ENCODE results near the gene SDHA.

SDHA gene

DNA sequence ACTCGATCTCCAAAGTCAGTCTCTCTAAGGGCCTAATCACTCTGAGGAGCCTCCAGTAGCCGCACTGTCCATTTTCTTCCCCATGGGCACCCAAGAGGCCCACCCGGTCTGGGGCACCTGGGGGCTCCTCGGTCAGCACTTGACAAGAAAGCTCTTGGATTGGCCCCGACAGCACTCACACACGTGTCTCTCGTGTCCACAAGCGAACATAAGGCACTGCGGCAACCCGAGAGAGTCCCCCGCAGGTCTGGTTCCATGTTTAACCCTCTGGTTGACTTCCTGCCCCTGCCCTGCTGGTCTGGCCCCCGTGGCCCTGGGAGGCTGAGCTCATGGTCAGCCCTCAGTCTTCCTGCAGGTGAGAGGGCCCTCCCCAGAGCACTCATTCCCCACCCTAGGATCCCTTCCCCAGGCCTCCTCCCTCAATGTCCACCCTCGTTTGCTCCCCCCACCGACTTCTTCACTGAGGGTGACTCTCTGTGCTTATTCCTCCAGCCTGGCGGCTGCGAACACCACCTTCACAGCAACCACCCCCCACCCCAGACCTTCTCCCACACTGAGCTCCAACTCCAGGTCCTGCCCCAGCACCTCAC is 43.1 kb upstream of the SDHA start:
- peaks cover 0 to 7% of the 10 kb centered on the region in 2 donors for H3K27me3 ChIP-seq (ENCODE audit: control insufficient read depth in 2 of 2, insufficient read depth in 2 of 2, low read length in 2 of 2)
- H3K36me3 ChIP-seq (ENCODE audit: control insufficient read depth in 2 of 2, insufficient read depth in 2 of 2, low read length in 2 of 2): no peaks in the 10 kb centered on the region
- H3K9me3 ChIP-seq (ENCODE audit: control insufficient read depth in 2 of 2, low read length in 2 of 2): no peaks in the 10 kb centered on the region
- no peaks in the 10 kb centered on the region for H3K4me1 ChIP-seq (ENCODE audit: control insufficient read depth in 2 of 2, insufficient read depth in 2 of 2, low read length in 2 of 2)
- H3K9ac ChIP-seq (ENCODE audit: low read depth in 1 of 2, low read length in 2 of 2): no peak overlapping the region
- H3K4me3 ChIP-seq (ENCODE audit: low read length in 2 of 2): no peak overlapping the region
- no peak overlapping the region for H3K27ac ChIP-seq (ENCODE audit: low read depth in 2 of 2, low read length in 2 of 2)

- peaks cover 2 to 7% of the 10 kb centered on the region in 2 donors for H3K27me3 ChIP-seq (ENCODE audit: control insufficient read depth in 2 of 2, insufficient read depth in 2 of 2, low read length in 2 of 2)
- H3K36me3 ChIP-seq (ENCODE audit: control insufficient read depth in 2 of 2, insufficient read depth in 2 of 2, low read length in 2 of 2): no peaks in the 10 kb centered on the region
- H3K9me3 ChIP-seq (ENCODE audit: control insufficient read depth in 2 of 2, low read length in 2 of 2): no peaks in the 10 kb centered on the region
- H3K27ac ChIP-seq (ENCODE audit: low read depth in 2 of 2, low read length in 2 of 2): no peak overlapping the region
- no peaks in the 10 kb centered on the region for H3K4me1 ChIP-seq (ENCODE audit: control insufficient read depth in 2 of 2, insufficient read depth in 2 of 2, low read length in 2 of 2)
- H3K9ac ChIP-seq (ENCODE audit: low read depth in 1 of 2, low read length in 2 of 2): no peak overlapping the region
- no peak overlapping the region for H3K4me3 ChIP-seq (ENCODE audit: low read length in 2 of 2)
These were observed 41.8 kb upstream of the SDHA start for GRCh38 chr5:176296-176823.

DNA sequence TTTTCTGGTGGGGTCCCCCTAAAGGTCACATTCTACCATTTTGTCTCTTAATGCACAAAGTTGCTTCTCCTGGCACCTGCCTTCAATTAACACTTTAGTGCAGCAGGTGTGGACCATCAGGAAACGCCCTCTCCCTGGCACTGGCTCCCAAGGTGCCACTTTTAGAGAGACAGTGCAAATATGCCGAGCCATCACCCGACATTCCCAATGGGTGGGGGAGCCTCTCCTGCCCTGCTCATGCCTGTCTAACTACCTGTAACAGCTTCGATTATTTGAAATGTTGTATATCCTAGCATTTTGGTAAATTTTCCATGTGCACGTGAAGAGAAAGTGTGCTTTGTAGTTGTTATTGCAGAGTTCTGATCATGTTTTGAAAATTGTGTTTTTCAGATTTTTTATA is 40.0 kb upstream of the SDHA start:
- Histone ChIP-seq H3K9ac (ENCODE audit: low read depth in 1 of 2, low read length in 2 of 2) (no peak overlapping the region), H3K4me1 (ENCODE audit: control insufficient read depth in 2 of 2, insufficient read depth in 2 of 2, low read length in 2 of 2) (no peaks in the 10 kb centered on the region), H3K36me3 (ENCODE audit: control insufficient read depth in 2 of 2, insufficient read depth in 2 of 2, low read length in 2 of 2) (no peaks in the 10 kb centered on the region), H3K27me3 (ENCODE audit: control insufficient read depth in 2 of 2, insufficient read depth in 2 of 2, low read length in 2 of 2) (peaks cover 2 to 7% of the 10 kb centered on the region in 2 donors), H3K4me3 (ENCODE audit: low read length in 2 of 2) (no peak overlapping the region), H3K9me3 (ENCODE audit: control insufficient read depth in 2 of 2, low read length in 2 of 2) (no peaks in the 10 kb centered on the region), H3K27ac (ENCODE audit: low read depth in 2 of 2, low read length in 2 of 2) (no peak overlapping the region)

DNA sequence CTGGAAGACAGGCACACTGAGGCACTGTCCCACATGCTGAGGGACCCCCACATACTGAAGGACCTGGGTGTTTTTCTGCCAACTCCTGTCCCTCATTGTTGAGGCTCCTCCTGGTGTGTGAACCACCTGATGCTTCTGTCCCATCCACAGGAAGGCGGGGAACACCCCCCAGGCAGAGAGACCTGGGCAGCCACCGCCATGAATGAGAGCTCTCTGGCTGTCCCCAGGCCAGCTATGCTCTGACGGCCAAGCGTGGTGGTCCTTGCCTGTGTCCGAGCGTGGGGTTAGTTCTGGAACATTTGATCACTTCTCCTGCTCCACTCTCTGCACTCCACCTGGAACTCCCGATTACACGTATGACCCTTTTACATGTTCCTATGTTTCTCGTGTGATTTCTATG is 38.7 kb upstream of the SDHA start:
- peaks cover 0 to 2% of the 10 kb centered on the region in 2 donors for H3K27me3 ChIP-seq (ENCODE audit: control insufficient read depth in 2 of 2, insufficient read depth in 2 of 2, low read length in 2 of 2)
- H3K4me3 ChIP-seq (ENCODE audit: low read length in 2 of 2): no peak overlapping the region
- no peaks in the 10 kb centered on the region for H3K4me1 ChIP-seq (ENCODE audit: control insufficient read depth in 2 of 2, insufficient read depth in 2 of 2, low read length in 2 of 2)
- H3K27ac ChIP-seq (ENCODE audit: low read depth in 2 of 2, low read length in 2 of 2): no peak overlapping the region
- no peaks in the 10 kb centered on the region for H3K9me3 ChIP-seq (ENCODE audit: control insufficient read depth in 2 of 2, low read length in 2 of 2)
- no peak overlapping the region for H3K9ac ChIP-seq (ENCODE audit: low read depth in 1 of 2, low read length in 2 of 2)
- no peaks in the 10 kb centered on the region for H3K36me3 ChIP-seq (ENCODE audit: control insufficient read depth in 2 of 2, insufficient read depth in 2 of 2, low read length in 2 of 2)

- H3K36me3 ChIP-seq (ENCODE audit: control insufficient read depth in 2 of 2, insufficient read depth in 2 of 2, low read length in 2 of 2): no peaks in the 10 kb centered on the region
- no peak overlapping the region for H3K27ac ChIP-seq (ENCODE audit: low read depth in 2 of 2, low read length in 2 of 2)
- no peaks in the 10 kb centered on the region for H3K9me3 ChIP-seq (ENCODE audit: control insufficient read depth in 2 of 2, low read length in 2 of 2)
- H3K4me3 ChIP-seq (ENCODE audit: low read length in 2 of 2): no peak overlapping the region
- H3K4me1 ChIP-seq (ENCODE audit: control insufficient read depth in 2 of 2, insufficient read depth in 2 of 2, low read length in 2 of 2): no peaks in the 10 kb centered on the region
- H3K27me3 ChIP-seq (ENCODE audit: control insufficient read depth in 2 of 2, insufficient read depth in 2 of 2, low read length in 2 of 2): peaks cover 0 to 2% of the 10 kb centered on the region in 2 donors
- no peak overlapping the region for H3K9ac ChIP-seq (ENCODE audit: low read depth in 1 of 2, low read length in 2 of 2)
These were observed 37.7 kb upstream of the SDHA start for GRCh38 chr5:180286-180918.

DNA sequence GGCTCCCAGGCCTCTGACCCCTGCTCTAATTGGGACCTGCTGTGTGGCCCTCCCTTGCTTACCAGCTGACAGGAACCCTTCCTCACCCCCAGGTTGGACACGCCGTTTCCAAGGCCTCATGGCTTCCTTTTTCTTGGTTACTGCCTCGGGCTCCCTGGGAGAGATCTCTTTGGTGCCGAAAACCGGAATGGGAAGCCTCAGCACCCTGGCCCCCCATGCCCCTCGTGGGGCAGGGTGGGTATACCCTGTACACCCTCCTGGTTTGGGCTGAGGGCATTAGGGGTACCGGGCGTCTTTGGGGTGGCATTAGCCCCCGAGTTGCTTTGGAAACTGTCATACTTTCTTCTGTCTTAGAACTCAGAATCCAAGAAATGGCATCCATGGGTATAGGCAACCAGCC is 37.0 kb upstream of the SDHA start:
- no peaks in the 10 kb centered on the region for H3K9me3 ChIP-seq (ENCODE audit: control insufficient read depth in 2 of 2, low read length in 2 of 2)
- H3K27ac ChIP-seq (ENCODE audit: low read depth in 2 of 2, low read length in 2 of 2): no peak overlapping the region
- H3K4me3 ChIP-seq (ENCODE audit: low read length in 2 of 2): no peak overlapping the region
- no peaks in the 10 kb centered on the region for H3K36me3 ChIP-seq (ENCODE audit: control insufficient read depth in 2 of 2, insufficient read depth in 2 of 2, low read length in 2 of 2)
- peaks cover 0 to 2% of the 10 kb centered on the region in 2 donors for H3K27me3 ChIP-seq (ENCODE audit: control insufficient read depth in 2 of 2, insufficient read depth in 2 of 2, low read length in 2 of 2)
- no peak overlapping the region for H3K9ac ChIP-seq (ENCODE audit: low read depth in 1 of 2, low read length in 2 of 2)
- H3K4me1 ChIP-seq (ENCODE audit: control insufficient read depth in 2 of 2, insufficient read depth in 2 of 2, low read length in 2 of 2): no peaks in the 10 kb centered on the region

GRCh38 chr5:181566-181965 is 36.6 kb upstream of the SDHA start:
- Histone ChIP-seq H3K27me3 (ENCODE audit: control insufficient read depth in 2 of 2, insufficient read depth in 2 of 2, low read length in 2 of 2) (peaks cover 0 to 2% of the 10 kb centered on the region in 2 donors), H3K9ac (ENCODE audit: low read depth in 1 of 2, low read length in 2 of 2) (no peak overlapping the region), H3K27ac (ENCODE audit: low read depth in 2 of 2, low read length in 2 of 2) (no peak overlapping the region), H3K4me1 (ENCODE audit: control insufficient read depth in 2 of 2, insufficient read depth in 2 of 2, low read length in 2 of 2) (no peaks in the 10 kb centered on the region), H3K36me3 (ENCODE audit: control insufficient read depth in 2 of 2, insufficient read depth in 2 of 2, low read length in 2 of 2) (no peaks in the 10 kb centered on the region), H3K9me3 (ENCODE audit: control insufficient read depth in 2 of 2, low read length in 2 of 2) (no peaks in the 10 kb centered on the region), H3K4me3 (ENCODE audit: low read length in 2 of 2) (no peak overlapping the region)

GRCh38 chr5:182126-182525 is 36.0 kb upstream of the SDHA start:
- Histone ChIP-seq H3K9ac (ENCODE audit: low read depth in 1 of 2, low read length in 2 of 2) (no peak overlapping the region), H3K36me3 (ENCODE audit: control insufficient read depth in 2 of 2, insufficient read depth in 2 of 2, low read length in 2 of 2) (no peaks in the 10 kb centered on the region), H3K27me3 (ENCODE audit: control insufficient read depth in 2 of 2, insufficient read depth in 2 of 2, low read length in 2 of 2) (peaks cover 0 to 2% of the 10 kb centered on the region in 2 donors), H3K27ac (ENCODE audit: low read depth in 2 of 2, low read length in 2 of 2) (no peak overlapping the region), H3K4me3 (ENCODE audit: low read length in 2 of 2) (no peak overlapping the region), H3K4me1 (ENCODE audit: control insufficient read depth in 2 of 2, insufficient read depth in 2 of 2, low read length in 2 of 2) (no peaks in the 10 kb centered on the region), H3K9me3 (ENCODE audit: control insufficient read depth in 2 of 2, low read length in 2 of 2) (no peaks in the 10 kb centered on the region)

GRCh38 chr5:184471-184870 is 33.6 kb upstream of the SDHA start:
- Histone ChIP-seq H3K9me3 (ENCODE audit: control insufficient read depth in 2 of 2, low read length in 2 of 2) (no peaks in the 10 kb centered on the region), H3K36me3 (ENCODE audit: control insufficient read depth in 2 of 2, insufficient read depth in 2 of 2, low read length in 2 of 2) (no peaks in the 10 kb centered on the region), H3K4me1 (ENCODE audit: control insufficient read depth in 2 of 2, insufficient read depth in 2 of 2, low read length in 2 of 2) (peaks cover 5 to 7% of the 10 kb centered on the region in 2 donors), H3K9ac (ENCODE audit: low read depth in 1 of 2, low read length in 2 of 2) (no peak overlapping the region), H3K4me3 (ENCODE audit: low read length in 2 of 2) (no peak overlapping the region), H3K27me3 (ENCODE audit: control insufficient read depth in 2 of 2, insufficient read depth in 2 of 2, low read length in 2 of 2) (peaks cover 0 to 2% of the 10 kb centered on the region in 2 donors), H3K27ac (ENCODE audit: low read depth in 2 of 2, low read length in 2 of 2) (no peak overlapping the region)

DNA sequence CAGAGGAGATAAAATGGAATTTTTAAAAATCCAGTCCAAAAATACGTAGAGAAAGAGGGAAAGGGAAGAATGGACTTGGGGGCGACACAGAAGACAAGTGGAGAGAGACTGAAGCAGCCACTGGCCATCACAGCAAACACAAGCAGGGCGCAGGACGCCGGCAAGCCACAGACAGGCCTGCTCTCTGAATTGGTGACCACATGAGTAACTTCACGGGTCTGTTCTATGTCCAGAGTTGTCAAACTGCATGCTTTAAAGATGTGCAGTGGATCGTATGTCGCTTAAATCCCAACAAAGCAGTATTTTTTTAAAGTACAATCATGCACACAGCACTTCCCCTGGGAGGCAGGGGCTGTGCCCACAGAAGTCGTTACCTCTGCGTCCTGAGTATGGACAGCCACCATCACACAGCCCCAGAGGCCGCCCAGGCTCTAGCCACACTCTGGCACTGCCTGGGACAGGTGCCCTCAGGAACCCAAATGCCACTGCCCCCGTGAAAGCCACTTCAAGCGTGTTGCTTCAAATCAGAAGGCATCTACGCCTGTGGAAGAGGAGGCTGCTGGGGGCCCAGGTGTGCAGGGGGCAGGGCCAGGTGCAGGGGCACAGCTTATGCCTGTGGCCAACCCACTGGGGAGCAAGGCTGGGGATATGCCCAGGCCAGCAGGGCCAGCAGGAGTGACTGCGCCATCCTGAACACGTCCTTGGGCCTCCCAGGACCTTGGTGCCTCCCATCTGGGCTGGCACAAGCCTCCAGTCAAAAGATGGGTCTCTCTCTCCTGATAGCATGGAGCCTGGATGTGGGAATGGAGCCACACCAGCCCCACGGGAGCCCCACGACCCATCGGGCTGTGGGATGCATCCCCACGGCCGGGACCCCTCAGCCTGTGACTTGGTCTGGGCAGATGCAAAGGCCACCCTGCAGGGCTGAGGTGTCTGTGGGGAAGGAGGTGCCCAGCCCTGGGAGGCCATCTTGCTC is 32.7 kb upstream of the SDHA start:
- Histone ChIP-seq H3K27me3 (ENCODE audit: control insufficient read depth in 2 of 2, insufficient read depth in 2 of 2, low read length in 2 of 2) (peaks cover 0 to 1% of the 10 kb centered on the region in 2 donors), H3K4me1 (ENCODE audit: control insufficient read depth in 2 of 2, insufficient read depth in 2 of 2, low read length in 2 of 2) (peaks cover 5 to 7% of the 10 kb centered on the region in 2 donors), H3K4me3 (ENCODE audit: low read length in 2 of 2) (no peak overlapping the region), H3K36me3 (ENCODE audit: control insufficient read depth in 2 of 2, insufficient read depth in 2 of 2, low read length in 2 of 2) (no peaks in the 10 kb centered on the region), H3K9me3 (ENCODE audit: control insufficient read depth in 2 of 2, low read length in 2 of 2) (no peaks in the 10 kb centered on the region), H3K27ac (ENCODE audit: low read depth in 2 of 2, low read length in 2 of 2) (no peak overlapping the region), H3K9ac (ENCODE audit: low read depth in 1 of 2, low read length in 2 of 2) (no peak overlapping the region)

Measured in mucosa of rectum (tissue), 2 donors.